Fibroblast of skin of scalp (primary cell): ENCODE data around the gene TRPC6. TPM values are rescaled to one million over a fixed set of nuclear protein-coding genes. Genes with fewer than 3 reads are reported as not detected.
A peak's percentile ranks its signal among the peaks of the same experiment; 100 is the strongest.

Experiments used
- DNase-seq: peaks from one replicate; pipeline ENCODE4 v3.0.0-alpha.2; 2013
- polyA plus RNA-seq, 2 experiments: library from polyadenylated mRNA; unstranded; fragments of 120-200 nt; gene quantifications; one replicate each; pipeline ENCODE4 v1.2.1, GENCODE V29; 2013; ENCODE audit not compliant: insufficient read length in 2 of 2

TRPC6 gene
- 4.3 TPM for polyA plus RNA-seq (2013, experiment 1 of 2; ENCODE audit: insufficient read length)
- 4.8 TPM for polyA plus RNA-seq (2013, experiment 2 of 2; ENCODE audit: insufficient read length)

- peak; percentile 42 for DNase-seq
Observed at GRCh38 chr11:101583251-101584128, at the start of gene TRPC6. Gene TRPC6 (minus strand): TSS chr11:101584007. CDS start chr11:101583503, 504 bp downstream.

- DNase-seq = no peak
Observed at GRCh38 chr11:101620026-101620425, 36.2 kb upstream of the TRPC6 start.

GRCh38 chr11:101618709-101619108, 34.9 kb upstream of the TRPC6 start:
- DNase-seq = peak; percentile 67

DNA sequence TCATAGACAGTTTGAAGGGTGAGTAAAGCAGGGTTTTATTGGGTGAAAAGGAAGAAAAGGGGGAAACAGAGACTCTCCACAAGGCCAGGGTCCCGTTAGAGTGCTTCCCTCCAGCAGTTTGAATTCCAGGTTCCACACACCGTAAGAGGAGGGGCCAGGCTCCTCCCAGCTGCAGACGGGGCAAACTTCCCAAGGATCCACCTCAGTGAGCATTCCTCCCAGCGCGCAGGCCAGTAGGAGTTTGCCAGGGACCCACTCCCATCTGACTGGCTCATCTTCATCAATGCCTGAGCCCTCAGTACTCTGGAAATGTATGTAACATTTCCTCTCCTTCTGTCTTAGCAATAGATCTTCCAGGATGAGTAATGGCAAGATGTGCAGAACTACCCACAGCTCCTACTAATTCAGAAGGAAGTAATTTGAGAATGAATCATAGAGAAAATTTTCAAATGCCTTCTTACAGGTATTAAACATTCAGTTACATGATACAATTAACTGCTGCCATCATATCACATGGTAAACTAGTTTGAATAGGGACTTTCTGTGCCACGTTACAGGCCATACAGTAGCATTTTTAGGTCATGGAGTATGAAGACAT, 34.0 kb upstream of the TRPC6 start:
- DNase-seq = peak; percentile 7

- DNase-seq = no peak
Observed at GRCh38 chr11:101612481-101612880, 28.7 kb upstream of the TRPC6 start.

GRCh38 chr11:101600924-101601323, 17.1 kb upstream of the TRPC6 start:
- DNase-seq = no peak

- no peak for DNase-seq
Observed at GRCh38 chr11:101586965-101587364, 3.2 kb upstream of the TRPC6 start.

- no peak for DNase-seq
Observed at GRCh38 chr11:101584655-101585054, 848 bp upstream of the TRPC6 start.

- no peak for DNase-seq
Observed at GRCh38 chr11:101584129-101584515, 315 bp upstream of the TRPC6 start.

DNA sequence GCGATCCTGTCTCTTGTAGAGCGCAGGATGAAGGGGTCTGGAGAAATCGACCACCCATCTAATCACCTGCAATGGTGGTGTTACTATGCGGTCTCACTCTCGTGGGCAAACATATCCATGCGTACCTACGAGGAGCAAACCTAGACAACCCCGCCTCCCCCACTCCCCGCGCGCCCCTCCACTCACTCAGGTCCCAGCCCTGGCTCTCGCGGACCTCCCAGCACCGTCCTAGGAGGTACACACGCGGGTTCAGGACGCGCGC, 887 bp downstream of the TRPC6 start:
- no peak for DNase-seq

DNA sequence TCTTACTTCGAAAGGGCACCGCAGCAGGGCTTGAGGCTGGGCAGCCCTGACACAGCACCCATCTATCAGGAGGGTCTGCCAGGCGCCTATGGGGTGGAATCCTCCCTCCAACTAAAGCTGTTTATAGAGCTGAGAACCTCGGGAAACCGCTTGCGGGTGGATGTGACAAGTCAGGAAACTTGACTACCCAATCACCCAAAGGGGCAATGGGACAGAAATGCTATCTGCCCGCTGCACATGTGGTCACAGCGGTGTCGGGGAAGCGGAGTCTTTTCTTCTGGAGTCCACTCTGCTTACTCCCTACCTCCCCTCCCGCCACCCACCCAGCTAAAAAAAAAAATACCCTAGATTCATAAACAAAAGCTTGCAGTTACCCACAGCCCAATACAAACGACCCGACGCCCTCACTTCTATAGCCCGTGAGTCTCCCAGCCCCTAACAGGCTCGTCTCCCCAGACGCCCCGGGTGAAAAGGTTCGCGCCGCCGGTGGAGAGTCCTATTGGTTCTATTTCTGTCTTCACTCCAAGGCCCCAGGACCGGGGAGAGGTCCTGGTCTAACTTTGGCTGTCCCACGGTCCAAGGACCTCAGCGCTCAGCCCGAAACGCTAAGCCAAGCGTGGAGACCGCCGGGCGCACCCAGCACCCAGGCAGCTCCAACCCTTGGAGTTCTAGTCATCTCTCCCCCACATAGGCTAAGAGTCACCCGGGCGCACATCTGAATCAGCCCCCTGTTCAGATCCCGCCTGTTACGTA, 1.4 kb downstream of the TRPC6 start:
- peak; percentile 32 for DNase-seq

DNA sequence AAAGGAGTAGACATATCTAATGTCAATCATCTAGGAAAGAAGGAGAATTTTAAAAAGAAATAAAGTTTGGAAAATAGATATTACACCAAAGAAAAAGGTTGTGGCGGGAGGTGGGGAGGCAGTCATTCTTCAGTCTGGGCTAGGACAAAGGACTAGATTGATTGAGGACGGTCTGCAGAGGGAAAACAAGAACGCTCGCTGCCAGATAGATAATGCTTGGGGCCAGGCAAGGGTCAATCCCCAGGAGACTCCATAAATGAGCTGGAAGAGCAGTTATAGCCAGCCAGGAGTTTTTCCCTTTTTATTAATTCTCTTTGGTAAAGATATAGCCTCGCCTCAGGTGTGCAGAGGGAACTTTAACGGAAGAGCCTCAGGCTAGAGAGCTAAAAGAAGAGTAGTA, 6.3 kb downstream of the TRPC6 start:
- DNase-seq = no peak

DNA sequence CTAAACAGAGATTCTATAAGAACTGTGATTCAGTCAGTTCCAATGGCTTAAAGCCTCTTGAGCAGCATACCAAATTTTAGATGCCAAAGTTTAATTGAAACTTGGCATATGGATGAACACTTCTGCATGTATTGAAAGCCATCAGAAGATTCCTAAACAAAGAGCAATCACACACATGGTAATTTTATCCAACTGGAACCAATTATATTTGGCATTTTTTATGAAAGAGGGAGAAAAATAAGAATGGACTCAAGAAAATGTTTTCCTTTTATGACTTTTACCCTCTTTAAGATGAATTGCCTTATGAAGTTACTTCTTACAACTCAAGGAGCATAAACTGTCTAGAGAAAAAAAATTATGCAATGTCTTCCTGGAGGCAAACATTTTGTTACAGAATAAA, 7.4 kb downstream of the TRPC6 start:
- peak; percentile 68 for DNase-seq

GRCh38 chr11:101574886-101575285, 8.9 kb downstream of the TRPC6 start:
- peak; percentile 53 for DNase-seq

- no peak for DNase-seq
Observed at GRCh38 chr11:101567071-101567470, 16.7 kb downstream of the TRPC6 start.

GRCh38 chr11:101566626-101567025, 17.2 kb downstream of the TRPC6 start:
- DNase-seq = no peak

GRCh38 chr11:101563166-101563565, 20.6 kb downstream of the TRPC6 start:
- DNase-seq = peak; percentile 43

- DNase-seq = peak; percentile 90
Observed at GRCh38 chr11:101555366-101555765, 28.4 kb downstream of the TRPC6 start.

- DNase-seq = peak; percentile 67
Observed at GRCh38 chr11:101553891-101554292, 29.9 kb downstream of the TRPC6 start.

GRCh38 chr11:101552888-101553287, 30.9 kb downstream of the TRPC6 start:
- no peak for DNase-seq

DNA sequence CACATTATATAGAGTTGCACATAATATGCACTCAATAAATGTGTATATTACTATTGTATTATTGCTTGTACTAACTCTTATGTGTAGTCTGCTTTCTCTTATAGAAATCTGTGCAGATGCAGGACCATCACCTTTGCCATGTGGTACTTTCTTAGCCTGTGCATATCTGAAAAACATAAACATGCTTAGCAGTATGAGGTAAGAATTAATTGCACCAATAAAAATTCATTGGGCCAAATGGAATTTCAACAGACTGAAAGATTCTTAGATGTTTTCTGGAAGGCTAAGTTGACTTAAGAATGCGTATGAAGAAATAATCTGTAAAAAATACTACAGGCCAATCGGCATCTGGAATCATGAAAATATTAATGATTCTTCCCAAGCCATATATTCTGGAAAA, 55.3 kb downstream of the TRPC6 start:
- no peak for DNase-seq

GRCh38 chr11:101523634-101524260, 60.1 kb downstream of the TRPC6 start:
- DNase-seq = no peak

- no peak for DNase-seq
Observed at GRCh38 chr11:101523193-101523592, 60.6 kb downstream of the TRPC6 start.
